Measurements from ENCODE around the gene GLI1.

- TF ChIP-seq, protein P1, sequence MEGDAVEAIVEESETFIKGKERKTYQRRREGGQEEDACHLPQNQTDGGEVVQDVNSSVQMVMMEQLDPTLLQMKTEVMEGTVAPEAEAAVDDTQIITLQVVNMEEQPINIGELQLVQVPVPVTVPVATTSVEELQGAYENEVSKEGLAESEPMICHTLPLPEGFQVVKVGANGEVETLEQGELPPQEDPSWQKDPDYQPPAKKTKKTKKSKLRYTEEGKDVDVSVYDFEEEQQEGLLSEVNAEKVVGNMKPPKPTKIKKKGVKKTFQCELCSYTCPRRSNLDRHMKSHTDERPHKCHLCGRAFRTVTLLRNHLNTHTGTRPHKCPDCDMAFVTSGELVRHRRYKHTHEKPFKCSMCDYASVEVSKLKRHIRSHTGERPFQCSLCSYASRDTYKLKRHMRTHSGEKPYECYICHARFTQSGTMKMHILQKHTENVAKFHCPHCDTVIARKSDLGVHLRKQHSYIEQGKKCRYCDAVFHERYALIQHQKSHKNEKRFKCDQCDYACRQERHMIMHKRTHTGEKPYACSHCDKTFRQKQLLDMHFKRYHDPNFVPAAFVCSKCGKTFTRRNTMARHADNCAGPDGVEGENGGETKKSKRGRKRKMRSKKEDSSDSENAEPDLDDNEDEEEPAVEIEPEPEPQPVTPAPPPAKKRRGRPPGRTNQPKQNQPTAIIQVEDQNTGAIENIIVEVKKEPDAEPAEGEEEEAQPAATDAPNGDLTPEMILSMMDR (IDR thresholded peaks at IDR 0.05; ENCODE audit: borderline replicate concordance, extremely low read depth, low read length, poor library complexity, severe bottlenecking) = no peak
- no peak for TF ChIP-seq EZH2 (IDR thresholded peaks at IDR 0.05; ENCODE audit: borderline replicate concordance, low read depth, low read length, severe bottlenecking)
Observed at GRCh38 chr12:57460468-57460784, 841 bp downstream of the GLI1 start.
